ENCODE measurements around the gene NDC1.

GRCh38 chr1:53727461-53728092, 110.5 kb downstream of the NDC1 start:
- TF ChIP-seq POLR2AphosphoS5 (IDR thresholded peaks at IDR 0.05; ENCODE audit: low read depth, low read length), result no peak
- no peak for TF ChIP-seq TAF1 (IDR thresholded peaks at IDR 0.05; ENCODE audit: borderline replicate concordance, low read depth, low read length)
- TF ChIP-seq RFX5 (IDR thresholded peaks at IDR 0.05; ENCODE audit: low read length), result no peak
- TF ChIP-seq CTCF (IDR thresholded peaks at IDR 0.05), result no peak
- no peak for TF ChIP-seq ZBTB33 (IDR thresholded peaks at IDR 0.05; ENCODE audit: borderline replicate concordance, low read depth)
- no peak for TF ChIP-seq MAX (IDR thresholded peaks at IDR 0.05; ENCODE audit: low read depth)
- TF ChIP-seq NFIC (IDR thresholded peaks at IDR 0.05; ENCODE audit: borderline replicate concordance), result no peak
- no peak for TF ChIP-seq PBX3 (IDR thresholded peaks at IDR 0.05)

Measured in SK-N-SH (cell line).